BE2C (cell line): ENCODE results near the gene DRAXIN.
A peak's percentile ranks its signal among the peaks of the same experiment; 100 is the strongest.

ENCODE experiments used
- DNase-seq: peaks from one replicate; pipeline ENCODE4 v3.0.0-alpha.2; 2020
- H3K27me3 ChIP-seq: fragments of 250-450 bp; sonication (Bioruptor Pico); 2 replicates; pipeline ENCODE4 v1.5.1; 2020; ENCODE audit warnings: mild to moderate bottlenecking
- H3K36me3 ChIP-seq: fragments of 250-450 bp; sonication (Bioruptor Pico); 2 replicates; pipeline ENCODE4 v1.5.1; 2020; ENCODE audit warnings: mild to moderate bottlenecking
- H3K4me1 ChIP-seq: fragments of 250-450 bp; sonication (Bioruptor Pico); 2 replicates; pipeline ENCODE4 v1.5.1; 2020
- H3K4me3 ChIP-seq: 2 replicates; pipeline ENCODE4 v1.5.1; 2011; ENCODE audit warnings: low read depth, low read length
- H3K9me3 ChIP-seq: fragments of 250-450 bp; sonication (Bioruptor Pico); 2 replicates; pipeline ENCODE4 v1.5.1; 2020
- TF ChIP-seq, protein P1 (sequence below): IDR thresholded peaks from 2 replicates; pipeline ENCODE4 v1.5.1; 2012; ENCODE audit warnings: mild to moderate bottlenecking, low read depth, low read length

The DRAXIN gene

DNA sequence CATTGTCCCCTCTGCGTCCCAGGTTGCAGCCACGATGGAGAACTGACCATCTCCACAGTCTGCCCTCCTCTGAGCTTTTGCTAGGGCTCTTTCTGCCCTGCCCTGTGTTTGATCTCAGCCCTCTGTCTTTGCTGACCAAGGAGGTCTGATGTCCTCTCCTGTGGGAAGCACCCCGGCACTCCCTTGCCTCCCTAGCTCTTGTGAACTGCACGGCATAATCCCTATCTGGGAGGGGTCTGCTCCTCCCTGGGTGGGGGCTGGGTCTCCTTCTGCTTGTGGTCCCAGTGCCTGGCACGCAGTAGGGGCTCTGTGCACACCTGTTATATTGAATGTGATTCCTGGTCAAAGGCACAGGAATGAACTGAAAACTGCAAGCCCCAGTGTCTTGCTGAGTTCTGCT, 2.4 kb downstream of the DRAXIN start:
- Histone ChIP-seq H3K4me1 (no peaks in the 10 kb centered on the region), H3K4me3 (no peak overlapping the region), H3K27me3 (peaks cover 42% of the 10 kb centered on the region), H3K36me3 (no peaks in the 10 kb centered on the region), H3K9me3 (no peaks in the 10 kb centered on the region)
- TF ChIP-seq, protein P1, sequence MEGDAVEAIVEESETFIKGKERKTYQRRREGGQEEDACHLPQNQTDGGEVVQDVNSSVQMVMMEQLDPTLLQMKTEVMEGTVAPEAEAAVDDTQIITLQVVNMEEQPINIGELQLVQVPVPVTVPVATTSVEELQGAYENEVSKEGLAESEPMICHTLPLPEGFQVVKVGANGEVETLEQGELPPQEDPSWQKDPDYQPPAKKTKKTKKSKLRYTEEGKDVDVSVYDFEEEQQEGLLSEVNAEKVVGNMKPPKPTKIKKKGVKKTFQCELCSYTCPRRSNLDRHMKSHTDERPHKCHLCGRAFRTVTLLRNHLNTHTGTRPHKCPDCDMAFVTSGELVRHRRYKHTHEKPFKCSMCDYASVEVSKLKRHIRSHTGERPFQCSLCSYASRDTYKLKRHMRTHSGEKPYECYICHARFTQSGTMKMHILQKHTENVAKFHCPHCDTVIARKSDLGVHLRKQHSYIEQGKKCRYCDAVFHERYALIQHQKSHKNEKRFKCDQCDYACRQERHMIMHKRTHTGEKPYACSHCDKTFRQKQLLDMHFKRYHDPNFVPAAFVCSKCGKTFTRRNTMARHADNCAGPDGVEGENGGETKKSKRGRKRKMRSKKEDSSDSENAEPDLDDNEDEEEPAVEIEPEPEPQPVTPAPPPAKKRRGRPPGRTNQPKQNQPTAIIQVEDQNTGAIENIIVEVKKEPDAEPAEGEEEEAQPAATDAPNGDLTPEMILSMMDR, result no peak
- DNase-seq, result no peak

DNA sequence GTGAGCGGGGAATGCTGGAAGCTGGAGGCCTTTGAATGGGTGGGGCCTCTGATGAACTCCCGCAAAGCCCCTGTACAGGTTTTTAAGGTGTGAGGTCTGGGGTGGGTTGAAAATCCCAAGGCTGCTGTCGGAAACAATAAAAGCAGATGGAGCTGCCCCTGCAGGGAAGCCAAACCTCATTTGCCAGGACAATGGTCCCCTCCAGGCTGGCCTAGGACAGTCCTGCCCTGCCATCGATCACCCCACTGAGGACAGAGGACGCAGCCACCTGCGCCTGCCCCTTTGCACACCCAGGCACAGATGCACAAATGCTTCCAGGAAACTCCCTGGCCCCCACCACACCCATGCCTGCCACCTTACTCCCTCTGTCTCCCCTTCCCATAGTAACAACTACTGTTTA, 4.4 kb downstream of the DRAXIN start:
- Histone ChIP-seq H3K4me1 (no peaks in the 10 kb centered on the region), H3K4me3 (no peak overlapping the region), H3K9me3 (no peaks in the 10 kb centered on the region), H3K36me3 (no peaks in the 10 kb centered on the region), H3K27me3 (peaks cover 30% of the 10 kb centered on the region)
- no peak for DNase-seq
- TF ChIP-seq, protein P1, result no peak

DNA sequence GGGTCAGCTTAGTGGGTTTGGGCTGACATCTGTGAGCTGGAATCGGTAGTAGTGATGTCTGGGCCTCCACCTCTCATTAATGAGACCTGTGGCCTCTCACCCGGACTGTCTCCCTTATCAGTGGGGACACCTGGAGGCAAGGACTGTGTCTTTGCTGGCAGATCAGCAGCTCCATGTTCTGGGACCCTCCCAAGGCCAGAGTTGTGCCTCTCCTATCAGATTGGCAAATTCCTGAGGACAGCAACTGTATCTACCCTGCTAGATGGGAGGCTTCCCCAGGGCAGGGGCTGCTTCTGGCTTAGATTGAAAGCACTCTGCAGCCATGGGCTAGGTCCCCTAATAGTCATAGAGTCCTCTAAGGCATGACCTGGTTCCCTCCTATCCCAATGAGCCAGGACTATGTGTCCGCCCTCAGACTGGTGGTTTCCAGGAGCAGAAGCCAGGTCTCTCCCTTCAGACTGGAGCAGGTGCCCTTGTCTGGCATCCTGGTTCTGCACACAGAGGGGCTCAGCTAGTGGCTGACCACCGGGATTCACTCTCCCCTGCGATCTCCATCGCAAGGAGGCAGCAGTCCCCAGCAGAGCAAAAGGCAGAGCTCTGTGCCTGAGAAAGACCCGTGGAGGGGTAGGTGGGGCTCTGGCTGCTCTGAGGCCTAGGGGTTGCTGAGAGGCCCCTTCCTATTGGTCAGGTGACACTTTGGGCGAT, 5.8 kb downstream of the DRAXIN start:
- Histone ChIP-seq H3K9me3 (no peaks in the 10 kb centered on the region), H3K36me3 (no peaks in the 10 kb centered on the region), H3K4me1 (no peaks in the 10 kb centered on the region), H3K27me3 (peaks cover 19% of the 10 kb centered on the region), H3K4me3 (no peak overlapping the region)
- DNase-seq, result no peak
- TF ChIP-seq, protein P1, result no peak

DNA sequence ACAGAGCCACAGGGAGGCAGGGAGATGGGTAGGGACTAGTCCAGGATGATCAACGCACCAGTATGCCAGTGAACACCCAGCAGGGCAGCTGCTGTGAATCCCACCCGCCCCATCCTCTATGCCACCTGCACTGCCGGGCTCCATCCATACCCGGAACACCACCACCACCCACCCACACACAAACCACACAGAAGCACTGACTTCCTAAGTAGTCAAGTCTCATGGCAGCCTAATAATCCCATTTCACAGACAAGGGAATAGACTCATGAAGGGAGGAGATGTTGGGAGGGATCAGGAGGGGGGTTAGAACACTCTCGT, 6.3 kb downstream of the DRAXIN start:
- DNase-seq, result no peak
- TF ChIP-seq, protein P1, result no peak
- H3K36me3 ChIP-seq, result no peaks in the 10 kb centered on the region

DNA sequence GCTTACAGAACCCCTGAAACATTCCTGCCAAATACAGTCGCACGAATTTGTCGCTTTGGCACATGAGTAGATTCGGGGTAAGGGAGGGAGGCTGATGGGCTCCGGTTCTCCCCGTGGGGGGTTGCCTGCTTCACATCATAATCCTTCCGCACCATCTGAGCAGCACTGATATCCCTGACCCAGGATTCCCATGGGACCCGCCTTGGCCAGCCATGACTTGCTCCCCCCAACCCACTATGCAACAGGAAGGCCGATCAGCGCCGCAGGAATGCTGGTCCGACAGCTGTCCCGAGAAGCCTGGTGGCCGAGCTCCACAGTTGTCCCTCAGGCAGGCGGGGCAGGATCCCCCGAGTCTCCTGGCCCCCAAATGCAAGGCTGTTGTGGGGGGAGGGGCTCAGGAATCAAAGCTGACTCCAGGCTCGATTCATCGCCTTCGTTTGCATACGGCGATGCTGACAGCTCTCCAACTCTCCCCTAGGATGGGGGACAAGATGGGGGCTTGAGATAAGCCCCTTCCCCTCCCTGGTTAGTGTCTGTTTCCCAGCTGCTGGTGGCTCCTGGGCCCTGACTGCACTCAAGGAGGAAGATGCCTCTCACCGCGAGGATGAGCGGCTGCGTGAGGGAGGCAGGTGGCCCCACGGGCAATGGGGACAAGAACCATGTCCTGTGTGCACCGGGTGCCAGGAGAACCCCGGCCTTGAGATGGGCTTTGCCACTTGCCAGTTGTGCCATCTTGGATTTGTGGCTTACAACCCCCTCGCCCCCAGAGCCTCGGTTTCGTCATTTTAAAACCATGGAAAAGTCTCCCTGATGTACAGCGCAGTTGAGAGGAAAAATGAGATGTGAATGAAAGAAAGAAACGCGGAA, 9.3 kb downstream of the DRAXIN start:
- Histone ChIP-seq H3K9me3 (no peaks in the 10 kb centered on the region), H3K27me3 (no peaks in the 10 kb centered on the region), H3K36me3 (no peaks in the 10 kb centered on the region), H3K4me3 (peak overlapping the region; percentile 53), H3K4me1 (no peaks in the 10 kb centered on the region)
- DNase-seq, result peak; percentile 46
- TF ChIP-seq, protein P1, result no peak

More for the DNA sequence above, 6.3 kb downstream of the DRAXIN start:
- Histone ChIP-seq H3K27me3 (peaks cover 15% of the 10 kb centered on the region), H3K9me3 (no peaks in the 10 kb centered on the region), H3K4me3 (no peak overlapping the region), H3K4me1 (no peaks in the 10 kb centered on the region)

DNA sequence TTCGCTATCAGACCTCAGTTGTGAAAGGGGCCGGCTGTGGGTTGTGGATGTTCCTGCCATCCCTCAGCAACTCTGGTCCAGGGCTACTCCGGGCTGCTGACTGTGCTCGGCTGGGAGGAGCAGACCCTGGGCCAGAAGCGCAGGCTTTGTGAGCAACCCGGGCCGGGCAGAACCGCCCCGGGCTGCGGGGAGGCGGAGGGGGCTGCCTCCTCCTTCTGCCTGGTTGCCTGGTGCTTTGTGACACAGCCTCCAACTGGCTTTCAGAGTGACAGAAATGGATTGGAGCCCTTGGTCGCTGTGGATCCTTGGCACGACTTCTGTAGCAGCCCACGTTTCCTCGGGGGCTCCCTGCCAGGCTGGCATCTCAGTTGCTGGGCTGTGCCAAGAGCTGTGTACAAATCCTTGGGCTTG, 10.0 kb downstream of the DRAXIN start:
- Histone ChIP-seq H3K27me3 (no peaks in the 10 kb centered on the region), H3K9me3 (no peaks in the 10 kb centered on the region), H3K4me3 (peak overlapping the region; percentile 53), H3K4me1 (no peaks in the 10 kb centered on the region), H3K36me3 (no peaks in the 10 kb centered on the region)
- DNase-seq, result no peak
- TF ChIP-seq, protein P1, result no peak
